B cell (primary cell): Measurements from ENCODE around the gene SRGAP2C.
"Not testable (repeated sequence)": the region's sequence is repeated elsewhere in the genome, so short reads cannot be mapped to it uniquely, and the experiment has no call there.

Source experiments
- EZH2 ChIP-seq: IDR thresholded peaks from 2 replicates; pipeline ENCODE4 v1.6.1; 2012; ENCODE audit warnings: borderline replicate concordance, low read depth, mild to moderate bottlenecking, moderate library complexity, low read length; ENCODE audit not compliant: insufficient read depth, poor library complexity, severe bottlenecking
- TF ChIP-seq, protein P1 (sequence below): fragments of 200-600 bp; IDR thresholded peaks from one replicate; pipeline ENCODE4 v1.8.0; 2022; ENCODE audit warnings: antibody characterized with exemption, mild to moderate bottlenecking

GRCh38 chr1:121183867-121184266 is 908 bp upstream of the SRGAP2C start:
- TF ChIP-seq, protein P1, sequence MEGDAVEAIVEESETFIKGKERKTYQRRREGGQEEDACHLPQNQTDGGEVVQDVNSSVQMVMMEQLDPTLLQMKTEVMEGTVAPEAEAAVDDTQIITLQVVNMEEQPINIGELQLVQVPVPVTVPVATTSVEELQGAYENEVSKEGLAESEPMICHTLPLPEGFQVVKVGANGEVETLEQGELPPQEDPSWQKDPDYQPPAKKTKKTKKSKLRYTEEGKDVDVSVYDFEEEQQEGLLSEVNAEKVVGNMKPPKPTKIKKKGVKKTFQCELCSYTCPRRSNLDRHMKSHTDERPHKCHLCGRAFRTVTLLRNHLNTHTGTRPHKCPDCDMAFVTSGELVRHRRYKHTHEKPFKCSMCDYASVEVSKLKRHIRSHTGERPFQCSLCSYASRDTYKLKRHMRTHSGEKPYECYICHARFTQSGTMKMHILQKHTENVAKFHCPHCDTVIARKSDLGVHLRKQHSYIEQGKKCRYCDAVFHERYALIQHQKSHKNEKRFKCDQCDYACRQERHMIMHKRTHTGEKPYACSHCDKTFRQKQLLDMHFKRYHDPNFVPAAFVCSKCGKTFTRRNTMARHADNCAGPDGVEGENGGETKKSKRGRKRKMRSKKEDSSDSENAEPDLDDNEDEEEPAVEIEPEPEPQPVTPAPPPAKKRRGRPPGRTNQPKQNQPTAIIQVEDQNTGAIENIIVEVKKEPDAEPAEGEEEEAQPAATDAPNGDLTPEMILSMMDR = not testable (repeated sequence)
- not testable (repeated sequence) for TF ChIP-seq EZH2
